Esophagus (tissue), 2 donors: ENCODE measurements around the gene CD247. TPM values are rescaled to one million over a fixed set of nuclear protein-coding genes. Genes with fewer than 3 reads are reported as not detected.

Source experiments
- H3K27ac ChIP-seq, 2 donors: one replicate each; pipeline ENCODE4 v1.5.1; 2013; ENCODE audit warnings: low read depth in 2 of 2, mild to moderate bottlenecking in 2 of 2, inconsistent platforms in 1 of 2, low read length in 1 of 2, moderate library complexity in 1 of 2
- H3K27me3 ChIP-seq, 2 donors: one replicate each; pipeline ENCODE4 v1.6.1; 2013; ENCODE audit warnings: low read length in 2 of 2, control low read depth in 1 of 2, mild to moderate bottlenecking in 1 of 2; ENCODE audit not compliant: insufficient read depth in 2 of 2, control insufficient read depth in 1 of 2
- H3K36me3 ChIP-seq, 2 donors: one replicate each; pipeline ENCODE4 v1.6.1; 2013; ENCODE audit warnings: low read length in 1 of 2; ENCODE audit not compliant: control insufficient read depth in 2 of 2, insufficient read depth in 2 of 2
- H3K4me1 ChIP-seq, 2 donors: one replicate each; pipeline ENCODE4 v1.6.1; 2013; ENCODE audit warnings: low read length in 1 of 2; ENCODE audit not compliant: control insufficient read depth in 2 of 2, insufficient read depth in 2 of 2
- H3K4me3 ChIP-seq, 2 donors: one replicate each; pipeline ENCODE4 v1.5.1; 2013; ENCODE audit warnings: low read length in 2 of 2, mild to moderate bottlenecking in 2 of 2, low read depth in 1 of 2, moderate library complexity in 1 of 2
- H3K9me3 ChIP-seq, 2 donors: one replicate each; pipeline ENCODE4 v1.6.1; 2013; ENCODE audit warnings: mild to moderate bottlenecking in 2 of 2, low read depth in 1 of 2, low read length in 1 of 2, moderate library complexity in 1 of 2; ENCODE audit not compliant: control insufficient read depth in 2 of 2, insufficient read depth in 1 of 2
- WGBS, 2 donors: extraction: QIAGEN DNeasy Blood & Tissue Kit; methylation state at CpG; one replicate each; pipeline ENCODE4 v1.1.7; 2013; 5-methylcytosine and 5-hydroxymethylcytosine counted together
- polyA plus RNA-seq, 2 donors: library from polyadenylated mRNA; stranded (reverse); fragments of 200-250 nt; gene quantifications; one replicate each; pipeline ENCODE4 v1.2.3, GENCODE V29; 2013
- donor health status: healthy with polysubstance abuse.
- donor health status: Bipolar disorder and iron deficiency.

CD247 gene
- polyA plus RNA-seq, 2 donors = 1.3 to 1.6 TPM

GRCh38 chr1:167484726-167485502 is 33.4 kb downstream of the CD247 start:
- 91 to 92% methylated on average over 12 of the region's 12 CpGs for WGBS, 2 donors
- Histone ChIP-seq H3K4me3 (no peak overlapping the region), H3K4me1 (peaks cover 2 to 3% of the 10 kb centered on the region in 2 donors), H3K9me3 (no peaks in the 10 kb centered on the region), H3K27ac (no peak overlapping the region), H3K27me3 (no peaks in the 10 kb centered on the region), H3K36me3 (no peaks in the 10 kb centered on the region)

DNA sequence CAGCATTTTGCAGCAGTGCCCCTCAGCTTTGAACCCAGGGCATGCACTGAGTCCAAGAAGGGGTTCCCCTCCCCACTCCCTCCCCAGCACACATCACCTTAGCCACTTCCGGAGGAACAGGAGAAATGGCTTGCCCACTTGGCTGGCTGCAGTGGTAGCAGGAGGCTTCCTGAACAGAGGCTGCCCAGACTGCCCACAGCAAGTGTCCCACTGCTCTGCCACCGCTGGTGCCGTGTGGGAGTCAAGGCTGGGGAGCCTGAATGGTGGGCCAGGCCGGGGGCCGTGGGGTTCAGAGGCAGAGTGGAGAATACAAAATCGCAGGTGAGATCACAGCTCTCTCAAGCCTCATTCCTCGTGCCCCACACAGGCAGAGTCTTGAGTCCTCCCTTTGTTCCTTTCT is 34.5 kb downstream of the CD247 start:
- 76 to 80% methylated on average over 7 of the region's 7 CpGs for whole genome bisulfite sequencing, 2 donors
- H3K27ac ChIP-seq = no peak overlapping the region
- no peak overlapping the region for H3K4me3 ChIP-seq
- H3K4me1 ChIP-seq = peaks cover 1 to 3% of the 10 kb centered on the region in 2 donors
- no peaks in the 10 kb centered on the region for H3K27me3 ChIP-seq
- H3K9me3 ChIP-seq = no peaks in the 10 kb centered on the region
- H3K36me3 ChIP-seq = no peaks in the 10 kb centered on the region

GRCh38 chr1:167482184-167482583 is 36.1 kb downstream of the CD247 start:
- WGBS, 2 donors = 70 to 75% methylated on average over 4 of the region's 4 CpGs
- H3K27me3 ChIP-seq = no peaks in the 10 kb centered on the region
- H3K4me3 ChIP-seq = no peak overlapping the region
- H3K36me3 ChIP-seq = no peaks in the 10 kb centered on the region
- H3K27ac ChIP-seq = no peak overlapping the region
- no peaks in the 10 kb centered on the region for H3K9me3 ChIP-seq
- peaks cover 0 to 3% of the 10 kb centered on the region in 2 donors for H3K4me1 ChIP-seq

- peaks cover 0 to 1% of the 10 kb centered on the region in 2 donors for H3K9me3 ChIP-seq
- no peak overlapping the region for H3K4me3 ChIP-seq
- H3K36me3 ChIP-seq = no peaks in the 10 kb centered on the region
- WGBS, 2 donors = 83 to 84% methylated on average over 10 of the region's 10 CpGs
- H3K27ac ChIP-seq = no peak overlapping the region
- peaks cover 0 to 3% of the 10 kb centered on the region in 2 donors for H3K4me1 ChIP-seq
- no peaks in the 10 kb centered on the region for H3K27me3 ChIP-seq
These were observed 38.9 kb downstream of the CD247 start for GRCh38 chr1:167479331-167479979.

- WGBS, 2 donors = 69 to 71% methylated on average over 5 of the region's 5 CpGs
- Histone ChIP-seq H3K36me3 (no peaks in the 10 kb centered on the region), H3K4me1 (peaks cover 0 to 3% of the 10 kb centered on the region in 2 donors), H3K27me3 (no peaks in the 10 kb centered on the region), H3K27ac (no peak overlapping the region), H3K4me3 (no peak overlapping the region), H3K9me3 (peaks cover 0 to 1% of the 10 kb centered on the region in 2 donors)
These were observed 40.3 kb downstream of the CD247 start for GRCh38 chr1:167477986-167478385.

GRCh38 chr1:167476061-167476460 is 42.3 kb downstream of the CD247 start:
- Histone ChIP-seq H3K9me3 (peaks cover 0 to 1% of the 10 kb centered on the region in 2 donors), H3K4me3 (no peak overlapping the region), H3K27ac (no peak overlapping the region), H3K27me3 (no peaks in the 10 kb centered on the region), H3K36me3 (no peaks in the 10 kb centered on the region), H3K4me1 (no peaks in the 10 kb centered on the region)
- WGBS, 2 donors = 98% methylated on average over 2 of the region's 2 CpGs

DNA sequence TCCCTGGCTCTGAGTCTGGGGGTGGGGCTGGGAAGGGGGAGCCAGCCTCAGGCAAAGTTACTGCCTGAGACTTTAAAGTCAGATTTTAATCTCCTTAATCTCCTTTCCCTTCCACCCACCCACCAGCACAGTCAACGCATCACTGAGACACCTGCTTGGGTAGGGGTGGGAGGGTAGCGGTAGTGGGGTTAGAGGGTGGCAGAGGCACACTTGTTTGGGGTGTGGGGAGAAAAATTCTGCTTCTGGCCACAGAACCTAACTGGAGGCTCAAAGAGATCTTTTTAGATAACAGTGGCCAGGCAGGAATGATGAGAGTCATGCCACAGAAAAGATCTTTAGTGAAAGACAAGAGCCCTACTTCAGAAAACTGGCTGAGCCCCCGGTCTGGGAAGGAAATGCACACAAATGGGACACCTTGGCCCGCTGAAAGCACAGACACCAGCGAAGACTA is 44.1 kb downstream of the CD247 start:
- no peak overlapping the region for H3K4me3 ChIP-seq
- H3K9me3 ChIP-seq = peaks cover 0 to 1% of the 10 kb centered on the region in 2 donors
- H3K27ac ChIP-seq = no peak overlapping the region
- no peaks in the 10 kb centered on the region for H3K4me1 ChIP-seq
- H3K36me3 ChIP-seq = no peaks in the 10 kb centered on the region
- 53 to 65% methylated on average over 5 of the region's 5 CpGs for WGBS, 2 donors
- H3K27me3 ChIP-seq = no peaks in the 10 kb centered on the region

- H3K27ac ChIP-seq = no peak overlapping the region
- WGBS, 2 donors = 53 to 65% methylated on average over 5 of the region's 5 CpGs
- H3K36me3 ChIP-seq = no peaks in the 10 kb centered on the region
- H3K27me3 ChIP-seq = no peaks in the 10 kb centered on the region
- H3K4me3 ChIP-seq = no peak overlapping the region
- H3K9me3 ChIP-seq = peaks cover 0 to 1% of the 10 kb centered on the region in 2 donors
- no peaks in the 10 kb centered on the region for H3K4me1 ChIP-seq
These were observed 44.6 kb downstream of the CD247 start for GRCh38 chr1:167473761-167474160.

DNA sequence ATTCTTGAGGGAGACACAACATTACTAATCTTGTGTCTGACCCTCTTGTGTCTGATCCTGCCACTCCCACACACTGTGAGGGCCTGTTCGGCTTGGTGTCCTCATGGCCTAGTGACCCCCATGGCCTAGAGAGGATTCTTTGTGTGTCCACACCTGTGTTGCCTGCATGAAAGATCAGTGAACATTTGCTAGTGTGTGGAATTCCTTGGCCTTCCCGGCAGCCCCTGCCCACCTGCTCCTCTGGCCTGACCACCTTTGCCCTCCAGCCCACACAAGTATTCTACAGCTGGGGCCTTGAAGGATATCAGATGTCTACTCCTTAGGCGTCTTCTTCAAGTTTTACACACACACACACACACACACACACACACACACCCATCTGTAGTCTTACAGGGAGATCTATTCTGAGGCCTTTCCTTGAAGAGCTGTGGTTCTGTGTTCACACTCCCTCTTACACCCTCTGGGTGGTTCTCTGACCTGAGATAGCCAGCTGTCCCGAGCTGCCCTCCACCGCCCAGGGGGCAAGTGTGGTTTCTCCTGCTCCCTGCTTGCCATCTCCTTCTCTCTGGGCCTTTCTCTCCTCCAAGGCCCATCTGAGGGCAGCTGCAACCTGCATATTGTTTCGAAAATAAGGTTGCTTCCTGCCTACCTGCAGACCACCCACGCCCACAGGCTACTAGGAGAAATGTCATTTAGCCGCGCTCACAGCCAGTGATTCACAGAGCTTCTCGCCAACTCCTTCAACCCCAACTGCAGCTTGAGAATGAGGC is 45.4 kb downstream of the CD247 start:
- Histone ChIP-seq H3K4me3 (no peak overlapping the region), H3K9me3 (peaks cover 0 to 1% of the 10 kb centered on the region in 2 donors), H3K27ac (no peak overlapping the region), H3K36me3 (no peaks in the 10 kb centered on the region), H3K4me1 (no peaks in the 10 kb centered on the region), H3K27me3 (no peaks in the 10 kb centered on the region)
- WGBS, 2 donors = 80% methylated on average over 10 of the region's 10 CpGs
